ENCODE data around the gene LILRA6.
"Not testable (repeated sequence)": the region's sequence is repeated elsewhere in the genome, so short reads cannot be mapped to it uniquely, and the experiment has no call there.

LILRA6 gene

DNA sequence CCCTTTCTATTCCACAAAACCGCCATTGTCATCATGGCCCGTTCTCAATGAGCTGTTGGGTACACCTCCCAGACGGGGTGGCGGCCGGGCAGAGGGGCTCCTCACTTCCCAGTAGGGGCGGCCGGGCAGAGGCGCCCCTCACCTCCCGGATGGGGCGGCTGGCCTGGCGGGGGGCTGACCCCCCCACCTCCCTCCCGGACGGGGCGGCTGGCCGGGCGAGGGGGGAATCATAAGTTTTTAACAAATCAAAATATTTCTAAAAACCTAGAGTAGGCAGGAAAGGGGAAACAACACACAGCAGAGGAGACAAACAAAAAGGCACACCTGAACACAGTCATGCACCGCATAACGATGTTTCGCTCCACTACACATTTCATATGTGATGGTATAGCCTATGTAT lies 27.9 kb downstream of the LILRA6 start:
- not testable (repeated sequence) for H3K9me3 ChIP-seq (ENCODE audit: control insufficient read depth, insufficient read depth, low read depth, low read length); H3K4me1 ChIP-seq (ENCODE audit: control insufficient read depth, insufficient read depth, low read length); H3K36me3 ChIP-seq (ENCODE audit: control insufficient read depth, insufficient read depth, low read length); H3K4me3 ChIP-seq (ENCODE audit: low read depth, low read length); H3K27ac ChIP-seq (ENCODE audit: low read depth, low read length); H3K27me3 ChIP-seq (ENCODE audit: control insufficient read depth, insufficient read depth, low read length); H3K9ac ChIP-seq (ENCODE audit: low read length)

DNA sequence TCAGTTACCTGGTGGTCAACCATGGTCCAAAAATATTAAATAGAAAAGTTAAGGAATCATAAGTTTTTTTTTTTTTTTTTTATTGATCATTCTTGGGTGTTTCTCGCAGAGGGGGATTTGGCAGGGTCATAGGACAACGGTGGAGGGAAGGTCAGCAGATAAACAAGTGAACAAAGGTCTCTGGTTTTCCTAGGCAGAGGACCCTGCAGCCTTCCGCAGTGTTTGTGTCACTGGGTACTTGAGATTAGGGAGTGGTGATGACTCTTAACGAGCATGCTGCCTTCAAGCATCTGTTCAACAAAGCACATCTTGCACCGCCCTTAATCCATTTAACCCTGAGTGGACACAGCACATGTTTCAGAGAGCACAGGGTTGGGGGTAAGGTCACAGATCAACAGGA lies 28.4 kb downstream of the LILRA6 start:
- H3K36me3 ChIP-seq (ENCODE audit: control insufficient read depth, insufficient read depth, low read length); H3K9ac ChIP-seq (ENCODE audit: low read length); H3K9me3 ChIP-seq (ENCODE audit: control insufficient read depth, insufficient read depth, low read depth, low read length); H3K4me3 ChIP-seq (ENCODE audit: low read depth, low read length); H3K4me1 ChIP-seq (ENCODE audit: control insufficient read depth, insufficient read depth, low read length); H3K27me3 ChIP-seq (ENCODE audit: control insufficient read depth, insufficient read depth, low read length); H3K27ac ChIP-seq (ENCODE audit: low read depth, low read length): not testable (repeated sequence)

DNA sequence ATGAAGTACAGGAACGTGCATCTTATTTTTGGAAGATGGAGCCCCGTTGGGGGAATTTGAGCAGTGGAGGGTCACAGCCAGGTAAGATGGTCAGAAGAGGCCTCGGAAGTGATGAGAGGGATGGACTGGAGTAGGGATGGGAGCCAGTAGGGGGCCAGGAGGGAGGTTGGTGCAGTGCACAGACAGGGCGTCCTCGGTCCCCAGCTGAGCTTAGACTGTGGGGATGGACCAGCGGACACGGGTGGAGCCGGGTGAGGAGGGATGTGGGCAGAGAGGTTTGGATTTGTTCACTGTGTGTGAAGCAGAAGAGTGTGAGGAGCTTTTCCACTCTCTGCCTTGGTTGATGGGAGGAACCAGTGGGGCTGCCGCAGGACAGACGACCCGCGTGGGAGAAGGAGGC lies 31.4 kb downstream of the LILRA6 start:
- H3K4me3 ChIP-seq (ENCODE audit: low read depth, low read length), result no peak overlapping the region
- peaks cover 2% of the 10 kb centered on the region; the same call in 1 of the 2 replicates for H3K9me3 ChIP-seq (ENCODE audit: control insufficient read depth, insufficient read depth, low read depth, low read length)
- H3K36me3 ChIP-seq (ENCODE audit: control insufficient read depth, insufficient read depth, low read length), result peaks cover 28% of the 10 kb centered on the region
- no peak overlapping the region for H3K9ac ChIP-seq (ENCODE audit: low read length)
- no peaks in the 10 kb centered on the region for H3K27me3 ChIP-seq (ENCODE audit: control insufficient read depth, insufficient read depth, low read length)
- H3K27ac ChIP-seq (ENCODE audit: low read depth, low read length), result no peak overlapping the region
- peaks cover 14% of the 10 kb centered on the region; the same call in 1 of the 2 replicates for H3K4me1 ChIP-seq (ENCODE audit: control insufficient read depth, insufficient read depth, low read length)

DNA sequence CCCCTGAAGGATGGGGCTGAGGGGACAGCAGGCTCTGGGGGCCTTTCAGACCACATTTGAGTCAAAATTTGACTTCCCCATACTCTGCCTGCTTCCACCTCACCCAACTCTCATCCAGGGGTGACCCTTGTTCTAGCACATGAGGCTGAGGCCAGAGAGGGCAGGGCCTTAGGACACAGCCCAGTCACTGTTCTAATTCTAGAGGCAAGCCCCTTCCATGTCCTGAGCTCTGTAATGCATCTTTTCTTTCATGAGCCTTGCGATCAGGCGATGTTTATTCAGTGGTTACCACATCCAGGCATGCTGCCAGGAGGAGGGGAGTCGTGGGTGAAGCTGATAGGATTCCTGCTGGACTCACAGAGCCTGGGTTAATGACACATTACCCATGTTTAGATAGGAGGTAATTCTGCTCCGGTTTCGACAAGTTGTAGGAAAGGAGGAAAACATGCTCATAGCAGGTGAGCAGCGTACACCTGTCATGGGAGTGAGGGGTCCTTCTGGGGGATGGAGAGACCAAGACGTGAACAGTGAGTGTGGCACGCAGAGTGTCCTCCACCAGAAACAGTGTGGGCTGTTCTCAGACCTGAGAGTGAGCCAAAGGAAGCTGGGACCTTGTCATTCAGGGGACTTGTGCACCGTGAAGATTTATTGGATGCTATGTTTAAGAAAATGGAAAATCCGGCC lies 32.6 kb downstream of the LILRA6 start:
- Histone ChIP-seq H3K27me3 (ENCODE audit: control insufficient read depth, insufficient read depth, low read length) (no peaks in the 10 kb centered on the region), H3K9ac (ENCODE audit: low read length) (no peak overlapping the region), H3K4me1 (ENCODE audit: control insufficient read depth, insufficient read depth, low read length) (peaks cover 14% of the 10 kb centered on the region; the same call in 1 of the 2 replicates), H3K27ac (ENCODE audit: low read depth, low read length) (no peak overlapping the region), H3K4me3 (ENCODE audit: low read depth, low read length) (no peak overlapping the region), H3K9me3 (ENCODE audit: control insufficient read depth, insufficient read depth, low read depth, low read length) (peaks cover 2% of the 10 kb centered on the region; the same call in 1 of the 2 replicates), H3K36me3 (ENCODE audit: control insufficient read depth, insufficient read depth, low read length) (peaks cover 41% of the 10 kb centered on the region)

DNA sequence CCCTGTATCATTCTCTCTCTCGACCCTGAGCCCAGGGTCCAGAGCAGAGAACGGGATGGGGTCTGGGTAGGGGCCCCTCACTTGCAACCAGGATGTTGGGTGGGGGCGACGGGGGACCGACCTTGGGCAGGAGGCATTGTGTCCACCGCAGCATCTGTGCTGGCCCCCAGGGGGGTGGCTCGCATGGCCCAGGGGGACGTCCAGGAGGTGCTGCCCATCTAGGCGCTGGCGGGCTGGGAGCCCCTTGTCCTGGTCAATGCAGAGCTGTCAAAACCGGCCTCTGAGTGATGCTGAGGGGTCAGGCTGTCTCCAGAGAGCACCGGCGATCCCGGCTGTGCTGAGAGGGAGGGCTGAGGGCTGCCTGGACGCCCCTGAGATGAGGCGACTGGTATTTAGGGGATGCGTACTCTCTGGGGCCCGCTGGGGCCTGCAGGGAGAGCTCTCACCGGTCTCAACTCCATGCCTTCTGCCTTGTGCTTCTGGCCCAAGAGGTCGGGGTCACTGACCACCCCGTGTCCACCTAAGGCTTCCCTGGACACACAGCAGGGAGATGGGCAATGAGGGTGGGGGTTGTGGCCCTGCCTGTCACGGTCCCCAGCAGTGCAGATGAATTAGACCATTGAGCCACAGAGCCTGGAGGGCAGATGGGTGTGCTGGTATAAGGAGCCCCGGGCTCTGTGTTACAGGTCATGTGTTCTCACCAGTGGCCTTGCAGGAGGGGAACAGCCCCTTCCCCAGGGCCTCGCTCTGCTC lies 33.4 kb downstream of the LILRA6 start:
- Histone ChIP-seq H3K36me3 (ENCODE audit: control insufficient read depth, insufficient read depth, low read length) (peaks cover 48% of the 10 kb centered on the region), H3K27me3 (ENCODE audit: control insufficient read depth, insufficient read depth, low read length) (no peaks in the 10 kb centered on the region), H3K4me1 (ENCODE audit: control insufficient read depth, insufficient read depth, low read length) (peaks cover 17% of the 10 kb centered on the region), H3K9ac (ENCODE audit: low read length) (no peak overlapping the region), H3K27ac (ENCODE audit: low read depth, low read length) (no peak overlapping the region), H3K9me3 (ENCODE audit: control insufficient read depth, insufficient read depth, low read depth, low read length) (no peaks in the 10 kb centered on the region), H3K4me3 (ENCODE audit: low read depth, low read length) (no peak overlapping the region)

DNA sequence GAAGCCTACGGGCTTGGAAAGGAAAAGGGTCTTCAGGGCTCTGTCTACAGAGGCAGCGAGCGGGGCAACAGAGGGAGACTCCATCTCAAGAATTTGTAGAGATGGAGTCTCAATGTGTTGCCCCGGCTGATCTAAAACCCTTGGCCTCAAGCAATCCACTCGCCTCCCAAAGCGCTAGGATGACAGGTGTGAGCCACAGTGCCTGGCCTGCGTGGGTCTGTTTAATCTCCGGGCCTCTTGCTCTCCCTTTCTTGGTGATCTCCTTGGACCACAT lies 33.9 kb downstream of the LILRA6 start:
- H3K36me3 ChIP-seq (ENCODE audit: control insufficient read depth, insufficient read depth, low read length), result peaks cover 52% of the 10 kb centered on the region

DNA sequence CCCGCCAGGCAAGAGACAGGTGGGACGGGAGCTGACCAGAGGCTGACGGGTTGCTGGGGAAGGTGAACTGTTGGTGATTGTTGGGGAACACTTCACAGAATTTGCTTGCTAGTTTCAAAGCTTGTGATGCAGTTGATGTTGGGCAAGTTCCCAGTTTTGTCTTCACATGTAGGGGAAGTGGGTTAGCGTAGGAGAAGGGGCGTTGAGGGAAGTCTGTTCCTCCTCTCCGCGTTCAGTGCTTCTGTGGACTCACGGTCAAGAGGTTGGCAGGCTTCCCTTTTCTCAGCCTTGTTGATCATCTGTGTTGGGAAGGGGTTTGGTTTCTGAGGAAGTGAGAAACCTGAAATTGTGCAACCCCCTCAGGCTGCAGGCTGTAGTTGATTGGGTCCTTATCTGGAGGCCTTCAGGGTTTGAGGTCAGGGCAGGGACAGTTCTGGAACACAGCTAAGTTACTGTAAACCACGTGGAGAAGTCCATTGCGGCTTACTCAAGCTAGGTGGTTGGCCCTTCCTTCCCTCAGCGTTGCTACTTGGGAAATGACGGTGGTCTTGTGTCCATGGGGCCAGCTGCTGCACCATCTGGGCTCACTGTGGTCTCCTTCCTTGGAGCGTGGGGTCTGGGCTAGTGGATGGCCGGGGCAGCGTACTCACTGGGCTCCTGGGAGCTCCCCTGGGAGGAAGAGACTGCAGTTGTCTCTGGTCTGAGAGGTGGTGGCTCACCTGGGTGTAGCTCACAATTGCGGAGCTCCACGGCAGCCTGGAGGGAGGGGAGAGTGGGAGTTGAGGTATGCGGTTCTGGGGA lies 34.4 kb downstream of the LILRA6 start:
- no peaks in the 10 kb centered on the region for H3K27me3 ChIP-seq (ENCODE audit: control insufficient read depth, insufficient read depth, low read length)
- peaks cover 22% of the 10 kb centered on the region for H3K4me1 ChIP-seq (ENCODE audit: control insufficient read depth, insufficient read depth, low read length)
- no peak overlapping the region for H3K4me3 ChIP-seq (ENCODE audit: low read depth, low read length)

More for the DNA sequence above, 33.9 kb downstream of the LILRA6 start:
- Histone ChIP-seq H3K27ac (ENCODE audit: low read depth, low read length) (no peak overlapping the region), H3K9me3 (ENCODE audit: control insufficient read depth, insufficient read depth, low read depth, low read length) (no peaks in the 10 kb centered on the region), H3K9ac (ENCODE audit: low read length) (no peak overlapping the region), H3K4me3 (ENCODE audit: low read depth, low read length) (no peak overlapping the region), H3K4me1 (ENCODE audit: control insufficient read depth, insufficient read depth, low read length) (peaks cover 20% of the 10 kb centered on the region), H3K27me3 (ENCODE audit: control insufficient read depth, insufficient read depth, low read length) (no peaks in the 10 kb centered on the region)

DNA sequence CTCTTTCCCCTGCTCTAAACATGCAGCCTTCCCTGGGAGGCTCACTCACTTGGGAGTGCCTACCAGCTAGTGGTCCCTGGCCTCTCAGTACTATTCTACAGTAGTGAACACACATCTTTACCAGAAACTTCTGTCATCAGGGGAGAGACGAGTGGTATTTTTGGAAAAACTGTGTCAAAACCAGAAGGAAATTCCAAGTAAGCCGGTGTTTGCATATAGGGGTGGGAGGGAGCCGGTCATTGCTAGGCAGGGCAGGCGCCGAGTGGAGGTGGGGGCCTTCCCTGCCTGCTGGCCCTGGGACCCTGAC lies 35.0 kb downstream of the LILRA6 start:
- Histone ChIP-seq H3K9me3 (ENCODE audit: control insufficient read depth, insufficient read depth, low read depth, low read length) (no peaks in the 10 kb centered on the region), H3K36me3 (ENCODE audit: control insufficient read depth, insufficient read depth, low read length) (peaks cover 63% of the 10 kb centered on the region), H3K27me3 (ENCODE audit: control insufficient read depth, insufficient read depth, low read length) (no peaks in the 10 kb centered on the region), H3K27ac (ENCODE audit: low read depth, low read length) (no peak overlapping the region), H3K4me1 (ENCODE audit: control insufficient read depth, insufficient read depth, low read length) (peaks cover 28% of the 10 kb centered on the region), H3K9ac (ENCODE audit: low read length) (no peak overlapping the region), H3K4me3 (ENCODE audit: low read depth, low read length) (no peak overlapping the region)

More for the DNA sequence above, 34.4 kb downstream of the LILRA6 start:
- H3K27ac ChIP-seq (ENCODE audit: low read depth, low read length), result no peak overlapping the region; the same call in 1 of the 2 replicates
- H3K9me3 ChIP-seq (ENCODE audit: control insufficient read depth, insufficient read depth, low read depth, low read length), result no peaks in the 10 kb centered on the region
- peak overlapping the region; percentile 18 for H3K9ac ChIP-seq (ENCODE audit: low read length)
- H3K36me3 ChIP-seq (ENCODE audit: control insufficient read depth, insufficient read depth, low read length), result peaks cover 57% of the 10 kb centered on the region

DNA sequence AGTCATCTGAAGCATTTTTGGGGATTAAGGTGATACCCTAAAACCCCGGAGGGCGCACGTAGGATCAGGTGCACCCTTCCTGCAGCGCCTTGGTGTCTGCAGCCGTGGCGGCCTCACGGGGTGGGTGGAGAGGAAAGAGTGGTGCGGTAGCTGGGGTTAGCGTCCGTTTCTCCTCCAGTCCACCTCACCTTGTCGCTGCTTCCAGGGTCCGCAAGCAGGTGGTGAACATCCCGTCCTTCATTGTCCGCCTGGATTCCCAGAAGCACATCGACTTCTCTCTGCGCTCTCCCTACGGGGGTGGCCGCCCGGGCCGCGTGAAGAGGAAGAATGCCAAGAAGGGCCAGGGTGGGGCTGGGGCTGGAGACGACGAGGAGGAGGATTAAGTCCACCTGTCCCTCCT lies 35.4 kb downstream of the LILRA6 start:
- H3K4me1 ChIP-seq (ENCODE audit: control insufficient read depth, insufficient read depth, low read length), result peaks cover 32% of the 10 kb centered on the region
- H3K27me3 ChIP-seq (ENCODE audit: control insufficient read depth, insufficient read depth, low read length); H3K9me3 ChIP-seq (ENCODE audit: control insufficient read depth, insufficient read depth, low read depth, low read length); H3K9ac ChIP-seq (ENCODE audit: low read length); H3K27ac ChIP-seq (ENCODE audit: low read depth, low read length); H3K4me3 ChIP-seq (ENCODE audit: low read depth, low read length): not testable (repeated sequence)
- H3K36me3 ChIP-seq (ENCODE audit: control insufficient read depth, insufficient read depth, low read length), result peaks cover 67% of the 10 kb centered on the region

DNA sequence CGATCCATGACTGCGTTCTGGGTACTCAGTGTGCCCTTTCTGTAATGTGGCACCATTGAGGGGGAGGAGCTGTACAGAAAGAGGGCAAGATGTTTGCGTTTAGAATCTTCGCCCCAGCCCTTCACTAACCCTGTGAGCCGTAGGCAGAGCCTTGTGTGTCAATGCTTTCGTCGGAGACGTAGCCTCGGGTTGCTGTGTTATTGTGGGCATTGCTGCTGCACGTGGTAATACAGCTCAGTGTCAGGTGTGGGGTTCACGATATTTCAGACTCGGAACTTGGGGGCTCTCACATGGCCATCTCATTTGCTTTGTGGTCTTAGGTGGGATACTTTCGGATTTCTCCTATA lies 35.8 kb downstream of the LILRA6 start:
- Histone ChIP-seq H3K4me3 (ENCODE audit: low read depth, low read length) (no peak overlapping the region), H3K27me3 (ENCODE audit: control insufficient read depth, insufficient read depth, low read length) (no peaks in the 10 kb centered on the region), H3K9me3 (ENCODE audit: control insufficient read depth, insufficient read depth, low read depth, low read length) (no peaks in the 10 kb centered on the region), H3K4me1 (ENCODE audit: control insufficient read depth, insufficient read depth, low read length) (peaks cover 34% of the 10 kb centered on the region), H3K36me3 (ENCODE audit: control insufficient read depth, insufficient read depth, low read length) (peaks cover 71% of the 10 kb centered on the region), H3K27ac (ENCODE audit: low read depth, low read length) (no peak overlapping the region), H3K9ac (ENCODE audit: low read length) (no peak overlapping the region)

Data from HUES6 (cell line).